Stimulated activated CD4-positive, alpha-beta T cell treated with anti-CD3 and anti-CD28 coated beads, Interleukin-1b, Interleukin-23, amount 100 ng/mL, for 48 hours (primary cell): Measurements from ENCODE around the gene PKD1L1.

Experiments
- DNase-seq: peaks from one replicate; pipeline ENCODE4 v3.0.0-alpha.2; 2020

PKD1L1 gene

DNA sequence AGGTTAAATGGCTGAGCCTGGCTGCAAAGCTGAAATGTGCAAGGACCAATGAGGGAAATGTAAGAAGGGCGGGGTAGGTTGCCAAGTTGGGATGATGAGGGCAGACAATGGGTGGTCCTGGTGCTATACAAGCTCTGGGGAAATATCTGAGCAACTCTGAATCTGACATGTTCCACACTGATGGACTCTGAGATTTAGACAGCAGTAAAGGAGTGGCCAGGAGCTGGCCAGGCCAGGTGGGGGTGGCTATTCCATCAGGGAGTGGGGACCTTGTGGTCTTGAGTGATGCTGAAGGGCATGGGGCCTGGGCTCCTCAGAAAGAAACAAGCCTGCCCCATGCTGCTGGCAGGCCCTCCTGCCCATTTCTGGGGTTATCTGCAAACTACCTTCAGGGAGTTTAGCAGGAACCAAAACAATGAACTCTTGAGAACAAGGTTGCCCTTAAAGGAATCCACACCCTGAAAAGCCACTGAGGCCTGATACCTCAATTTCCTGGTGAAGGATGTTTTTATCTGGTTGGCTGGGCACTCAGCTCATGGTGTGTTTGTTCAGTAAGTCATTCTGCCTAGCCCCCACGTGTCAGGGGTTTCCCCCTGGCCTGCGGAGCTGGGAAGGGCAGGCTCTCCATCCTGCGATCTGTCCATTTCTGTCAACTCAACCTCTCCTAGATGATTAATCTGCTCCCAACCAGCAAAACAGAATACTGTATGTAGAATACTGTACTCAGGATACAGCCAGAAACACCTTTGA, 223.1 kb downstream of the PKD1L1 start:
- DNase-seq, result no peak
